ENCODE measurements around the gene DCP1B. TPM values are rescaled to one million over a fixed set of nuclear protein-coding genes. Genes with fewer than 3 reads are reported as not detected.

Gene DCP1B
- total and polyA plus RNA-seq, 2 donors: 9.4 to 10.1 TPM

DNA sequence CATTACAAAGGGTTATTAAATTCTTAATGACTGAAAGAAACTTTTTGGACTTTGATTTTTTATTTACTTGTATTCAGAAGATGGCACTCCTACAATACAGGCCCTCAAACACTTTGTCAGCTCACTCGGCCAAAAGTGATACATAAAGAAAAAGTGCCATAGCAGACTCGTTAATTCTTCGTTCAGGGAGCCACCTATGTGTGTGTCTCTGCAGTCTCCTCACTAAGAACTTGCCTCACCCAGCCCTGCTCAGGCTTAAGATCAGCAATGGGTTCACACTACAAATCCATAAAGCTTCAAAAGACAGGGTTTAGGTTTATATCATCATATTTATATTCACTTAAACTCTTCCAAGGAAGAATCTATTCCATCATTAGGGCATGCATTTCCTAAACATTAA is 11.5 kb downstream of the DCP1B start:
- no peaks in the 10 kb centered on the region for H3K27me3 ChIP-seq (ENCODE audit: control insufficient read depth in 2 of 2, insufficient read depth in 1 of 2, low read length in 1 of 2)
- H3K9me3 ChIP-seq (ENCODE audit: control insufficient read depth in 2 of 2, insufficient read depth in 1 of 2, low read length in 1 of 2): no peaks in the 10 kb centered on the region
- H3K27ac ChIP-seq (ENCODE audit: low read depth in 1 of 2, low read length in 1 of 2): no peak overlapping the region
- H3K4me1 ChIP-seq (ENCODE audit: control insufficient read depth in 2 of 2, insufficient read depth in 2 of 2, low read length in 2 of 2): no peaks in the 10 kb centered on the region
- no peak overlapping the region for H3K4me3 ChIP-seq (ENCODE audit: low read length in 2 of 2)
- no peak for DNase-seq (ENCODE audit: low read depth in 6 of 9, low spot score in 9 of 9)
- H3K36me3 ChIP-seq (ENCODE audit: control insufficient read depth in 2 of 2, insufficient read depth in 2 of 2, low read length in 1 of 2): peaks cover 11 to 19% of the 10 kb centered on the region in 2 donors
- WGBS: 100% methylated on average over 3 of the region's 3 CpGs

DNA sequence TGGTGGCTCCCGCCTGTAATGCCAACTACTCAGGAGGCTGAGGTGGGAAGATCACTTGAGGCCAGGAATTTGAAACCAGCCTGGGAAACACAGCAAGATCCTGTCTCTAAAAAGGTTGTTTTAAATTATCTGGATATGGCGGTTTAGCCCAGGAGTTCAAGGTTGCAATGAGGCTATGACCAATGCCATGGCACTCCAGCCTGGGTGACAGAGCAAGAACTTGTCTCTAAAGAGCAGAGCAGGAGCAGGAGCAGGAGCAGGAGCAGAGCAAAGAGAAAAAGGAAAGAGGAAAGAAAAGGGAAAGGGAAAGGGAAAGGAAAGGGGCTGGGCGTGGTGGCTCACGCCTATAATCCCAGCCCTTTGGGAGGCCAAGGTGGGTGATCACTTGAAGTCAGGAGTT is 15.1 kb downstream of the DCP1B start:
- DNase-seq (ENCODE audit: low read depth in 6 of 9, low spot score in 9 of 9): no peak
- Histone ChIP-seq H3K9me3 (ENCODE audit: control insufficient read depth in 2 of 2, insufficient read depth in 1 of 2, low read length in 1 of 2) (peaks cover 0 to 10% of the 10 kb centered on the region in 2 donors), H3K27ac (ENCODE audit: low read depth in 1 of 2, low read length in 1 of 2) (no peak overlapping the region), H3K36me3 (ENCODE audit: control insufficient read depth in 2 of 2, insufficient read depth in 2 of 2, low read length in 1 of 2) (peaks cover 15 to 19% of the 10 kb centered on the region in 2 donors), H3K4me1 (ENCODE audit: control insufficient read depth in 2 of 2, insufficient read depth in 2 of 2, low read length in 2 of 2) (no peaks in the 10 kb centered on the region), H3K4me3 (ENCODE audit: low read length in 2 of 2) (no peak overlapping the region), H3K27me3 (ENCODE audit: control insufficient read depth in 2 of 2, insufficient read depth in 1 of 2, low read length in 1 of 2) (no peaks in the 10 kb centered on the region)
- 98% methylated on average over 4 of the region's 4 CpGs for WGBS

DNA sequence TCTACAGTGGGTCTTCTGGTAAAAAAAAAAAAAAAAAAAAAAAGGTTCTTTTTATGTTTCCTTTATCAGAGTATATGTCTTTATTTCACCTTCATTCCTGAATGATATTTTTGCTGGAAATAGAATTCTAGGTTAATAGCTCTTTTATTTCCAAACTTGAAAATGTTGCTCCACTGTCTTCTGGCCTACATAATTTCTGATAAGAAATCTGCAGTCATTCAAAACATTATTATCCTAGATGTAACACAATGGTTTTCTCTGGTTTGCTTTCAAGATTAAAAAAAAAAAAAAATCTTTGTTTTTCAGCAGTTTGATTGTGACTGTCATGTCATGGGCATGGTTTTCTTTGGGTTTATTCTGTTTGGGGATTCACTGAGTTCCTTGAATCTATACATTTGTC is 19.5 kb downstream of the DCP1B start:
- H3K4me3 ChIP-seq (ENCODE audit: low read length in 2 of 2): no peak overlapping the region
- H3K27me3 ChIP-seq (ENCODE audit: control insufficient read depth in 2 of 2, insufficient read depth in 1 of 2, low read length in 1 of 2): no peaks in the 10 kb centered on the region
- H3K36me3 ChIP-seq (ENCODE audit: control insufficient read depth in 2 of 2, insufficient read depth in 2 of 2, low read length in 1 of 2): peaks cover 13 to 14% of the 10 kb centered on the region in 2 donors
- no peaks in the 10 kb centered on the region for H3K4me1 ChIP-seq (ENCODE audit: control insufficient read depth in 2 of 2, insufficient read depth in 2 of 2, low read length in 2 of 2)
- peaks cover 0 to 10% of the 10 kb centered on the region in 2 donors for H3K9me3 ChIP-seq (ENCODE audit: control insufficient read depth in 2 of 2, insufficient read depth in 1 of 2, low read length in 1 of 2)
- no peak for DNase-seq (ENCODE audit: low read depth in 6 of 9, low spot score in 9 of 9)
- no peak overlapping the region for H3K27ac ChIP-seq (ENCODE audit: low read depth in 1 of 2, low read length in 1 of 2)

DNA sequence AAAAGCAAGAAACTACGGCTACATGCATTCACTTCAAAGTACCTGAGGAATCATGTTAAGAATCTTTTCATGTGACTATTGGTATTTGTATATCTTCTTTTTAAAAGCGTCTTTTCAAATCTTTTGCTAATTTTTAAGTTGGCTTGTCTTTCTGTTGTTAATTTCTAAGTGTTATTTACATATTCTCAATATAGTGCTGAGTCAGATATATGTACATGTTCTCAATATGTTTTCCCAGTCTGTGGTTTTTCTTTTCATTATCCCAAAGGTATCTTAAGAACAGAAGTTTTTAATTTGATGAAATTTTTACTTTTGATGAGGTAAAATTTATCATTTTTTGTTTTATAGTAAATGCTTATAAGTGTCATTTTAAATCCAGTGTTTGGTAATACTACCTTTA is 24.0 kb downstream of the DCP1B start:
- DNase-seq (ENCODE audit: low read depth in 6 of 9, low spot score in 9 of 9): no peak
- Histone ChIP-seq H3K36me3 (ENCODE audit: control insufficient read depth in 2 of 2, insufficient read depth in 2 of 2, low read length in 1 of 2) (no peaks in the 10 kb centered on the region), H3K4me1 (ENCODE audit: control insufficient read depth in 2 of 2, insufficient read depth in 2 of 2, low read length in 2 of 2) (no peaks in the 10 kb centered on the region), H3K27me3 (ENCODE audit: control insufficient read depth in 2 of 2, insufficient read depth in 1 of 2, low read length in 1 of 2) (no peaks in the 10 kb centered on the region), H3K4me3 (ENCODE audit: low read length in 2 of 2) (no peak overlapping the region), H3K27ac (ENCODE audit: low read depth in 1 of 2, low read length in 1 of 2) (no peak overlapping the region), H3K9me3 (ENCODE audit: control insufficient read depth in 2 of 2, insufficient read depth in 1 of 2, low read length in 1 of 2) (no peaks in the 10 kb centered on the region)
- over 99% methylated on average over 2 of the region's 2 CpGs for WGBS

DNA sequence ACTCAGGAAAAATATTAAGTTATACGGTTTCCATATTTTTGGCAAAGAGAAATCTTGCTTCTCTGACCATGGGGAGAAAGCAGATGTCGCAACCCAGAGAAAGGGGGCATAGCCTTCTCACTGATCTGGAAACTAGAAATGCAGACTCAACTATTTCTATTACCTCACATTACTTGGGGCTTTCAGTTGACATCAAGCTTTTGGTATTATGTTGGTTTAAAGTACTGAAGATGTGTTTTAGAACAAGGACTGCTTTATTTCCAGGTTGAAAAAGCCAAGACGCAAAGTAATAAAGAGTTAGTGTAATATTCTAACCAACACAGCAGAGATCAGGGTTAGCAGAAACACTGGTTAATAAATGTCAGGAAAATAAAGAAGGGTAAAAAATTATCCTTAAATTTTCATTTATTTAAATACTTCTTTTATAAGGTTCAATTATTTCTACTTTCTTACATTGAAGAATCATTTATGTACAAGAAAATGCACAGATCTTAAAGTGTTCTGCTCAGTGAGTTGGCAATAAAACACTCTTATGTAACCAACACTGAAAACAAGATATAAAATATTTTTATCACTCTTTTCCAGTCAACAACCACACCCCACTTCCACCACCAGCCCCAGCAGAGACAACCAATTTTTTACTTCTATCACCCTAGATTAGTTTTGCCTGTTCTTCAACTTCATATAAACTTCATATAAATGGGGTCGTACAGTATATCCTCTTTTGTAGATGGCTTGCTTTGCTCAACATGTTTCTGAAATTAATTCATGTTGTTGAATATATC is 26.0 kb downstream of the DCP1B start:
- no peaks in the 10 kb centered on the region for H3K27me3 ChIP-seq (ENCODE audit: control insufficient read depth in 2 of 2, insufficient read depth in 1 of 2, low read length in 1 of 2)
- WGBS: 97% methylated on average over 4 of the region's 4 CpGs
- DNase-seq (ENCODE audit: low read depth in 6 of 9, low spot score in 9 of 9): no peak
- H3K4me1 ChIP-seq (ENCODE audit: control insufficient read depth in 2 of 2, insufficient read depth in 2 of 2, low read length in 2 of 2): no peaks in the 10 kb centered on the region
- no peak overlapping the region for H3K27ac ChIP-seq (ENCODE audit: low read depth in 1 of 2, low read length in 1 of 2)
- no peak overlapping the region for H3K4me3 ChIP-seq (ENCODE audit: low read length in 2 of 2)
- no peaks in the 10 kb centered on the region for H3K36me3 ChIP-seq (ENCODE audit: control insufficient read depth in 2 of 2, insufficient read depth in 2 of 2, low read length in 1 of 2)
- no peaks in the 10 kb centered on the region for H3K9me3 ChIP-seq (ENCODE audit: control insufficient read depth in 2 of 2, insufficient read depth in 1 of 2, low read length in 1 of 2)

DNA sequence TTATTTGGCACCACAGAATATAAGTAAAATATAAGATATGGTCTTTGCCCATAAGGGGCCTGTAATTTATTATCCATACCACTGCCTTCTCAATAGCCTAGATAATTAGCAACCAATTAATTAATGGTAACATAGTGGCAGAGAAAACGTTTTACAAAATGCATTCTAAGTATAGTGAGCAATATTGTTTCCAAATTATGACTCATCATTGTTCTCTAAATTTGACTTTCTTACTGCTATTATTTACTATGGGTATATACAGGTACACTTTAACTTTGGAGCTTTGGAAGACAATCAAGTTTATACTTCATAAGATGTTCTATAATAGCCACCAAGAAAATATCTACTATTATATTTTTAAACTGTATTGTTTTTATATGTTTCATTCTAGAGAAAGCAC is 26.7 kb downstream of the DCP1B start:
- H3K36me3 ChIP-seq (ENCODE audit: control insufficient read depth in 2 of 2, insufficient read depth in 2 of 2, low read length in 1 of 2): no peaks in the 10 kb centered on the region
- H3K4me3 ChIP-seq (ENCODE audit: low read length in 2 of 2): no peak overlapping the region
- WGBS: 87% methylated on average over 1 of the region's 1 CpG
- H3K9me3 ChIP-seq (ENCODE audit: control insufficient read depth in 2 of 2, insufficient read depth in 1 of 2, low read length in 1 of 2): no peaks in the 10 kb centered on the region
- DNase-seq (ENCODE audit: low read depth in 6 of 9, low spot score in 9 of 9): no peak
- H3K4me1 ChIP-seq (ENCODE audit: control insufficient read depth in 2 of 2, insufficient read depth in 2 of 2, low read length in 2 of 2): no peaks in the 10 kb centered on the region
- H3K27me3 ChIP-seq (ENCODE audit: control insufficient read depth in 2 of 2, insufficient read depth in 1 of 2, low read length in 1 of 2): no peaks in the 10 kb centered on the region
- no peak overlapping the region for H3K27ac ChIP-seq (ENCODE audit: low read depth in 1 of 2, low read length in 1 of 2)

DNA sequence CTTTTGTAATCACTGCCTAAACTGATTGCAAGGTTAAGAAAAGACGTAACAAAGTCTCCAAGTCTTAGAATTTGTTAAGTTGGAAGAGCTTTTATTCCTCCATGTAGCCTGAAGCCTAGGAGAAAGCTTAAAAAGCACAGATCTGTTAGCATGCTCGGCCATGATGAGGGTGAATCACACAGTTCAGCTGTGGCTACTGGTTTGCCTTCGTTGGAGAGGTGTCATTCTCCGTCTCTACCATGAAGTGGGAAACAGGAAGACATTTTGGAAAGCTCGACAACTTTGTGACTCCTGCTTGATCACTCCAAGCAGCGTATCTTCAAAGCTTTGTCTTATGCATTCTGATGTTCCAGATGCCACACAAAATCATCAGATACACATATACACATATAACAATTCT is 27.1 kb downstream of the DCP1B start:
- H3K4me3 ChIP-seq (ENCODE audit: low read length in 2 of 2): no peak overlapping the region
- no peaks in the 10 kb centered on the region for H3K4me1 ChIP-seq (ENCODE audit: control insufficient read depth in 2 of 2, insufficient read depth in 2 of 2, low read length in 2 of 2)
- no peak overlapping the region for H3K27ac ChIP-seq (ENCODE audit: low read depth in 1 of 2, low read length in 1 of 2)
- DNase-seq (ENCODE audit: low read depth in 6 of 9, low spot score in 9 of 9): no peak
- 97% methylated on average over 6 of the region's 6 CpGs for WGBS
- H3K27me3 ChIP-seq (ENCODE audit: control insufficient read depth in 2 of 2, insufficient read depth in 1 of 2, low read length in 1 of 2): no peaks in the 10 kb centered on the region
- no peaks in the 10 kb centered on the region for H3K36me3 ChIP-seq (ENCODE audit: control insufficient read depth in 2 of 2, insufficient read depth in 2 of 2, low read length in 1 of 2)
- no peaks in the 10 kb centered on the region for H3K9me3 ChIP-seq (ENCODE audit: control insufficient read depth in 2 of 2, insufficient read depth in 1 of 2, low read length in 1 of 2)

DNA sequence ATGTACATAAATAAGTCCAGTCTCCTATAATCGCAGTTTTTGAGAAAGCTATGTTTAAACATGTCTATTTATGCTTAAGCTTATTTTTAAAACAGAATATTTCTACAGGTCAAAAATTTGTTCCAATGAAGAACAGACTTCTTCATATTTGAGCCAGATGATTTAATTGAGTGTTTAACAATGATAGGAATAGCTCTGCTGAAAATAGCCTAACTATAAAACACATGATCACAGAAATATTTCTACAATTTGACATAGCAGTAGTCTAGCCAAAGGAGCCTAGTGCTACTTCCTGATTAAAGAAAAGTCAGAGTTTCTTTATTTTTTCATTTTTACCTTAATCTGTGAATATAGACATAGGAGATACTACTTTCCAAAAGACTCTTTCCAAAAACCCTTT is 29.4 kb downstream of the DCP1B start:
- 96% methylated on average over 1 of the region's 1 CpG for WGBS
- H3K9me3 ChIP-seq (ENCODE audit: control insufficient read depth in 2 of 2, insufficient read depth in 1 of 2, low read length in 1 of 2): no peaks in the 10 kb centered on the region
- no peak overlapping the region for H3K27ac ChIP-seq (ENCODE audit: low read depth in 1 of 2, low read length in 1 of 2)
- DNase-seq (ENCODE audit: low read depth in 6 of 9, low spot score in 9 of 9): no peak
- no peaks in the 10 kb centered on the region for H3K4me1 ChIP-seq (ENCODE audit: control insufficient read depth in 2 of 2, insufficient read depth in 2 of 2, low read length in 2 of 2)
- no peak overlapping the region for H3K4me3 ChIP-seq (ENCODE audit: low read length in 2 of 2)
- no peaks in the 10 kb centered on the region for H3K27me3 ChIP-seq (ENCODE audit: control insufficient read depth in 2 of 2, insufficient read depth in 1 of 2, low read length in 1 of 2)
- H3K36me3 ChIP-seq (ENCODE audit: control insufficient read depth in 2 of 2, insufficient read depth in 2 of 2, low read length in 1 of 2): no peaks in the 10 kb centered on the region

DNA sequence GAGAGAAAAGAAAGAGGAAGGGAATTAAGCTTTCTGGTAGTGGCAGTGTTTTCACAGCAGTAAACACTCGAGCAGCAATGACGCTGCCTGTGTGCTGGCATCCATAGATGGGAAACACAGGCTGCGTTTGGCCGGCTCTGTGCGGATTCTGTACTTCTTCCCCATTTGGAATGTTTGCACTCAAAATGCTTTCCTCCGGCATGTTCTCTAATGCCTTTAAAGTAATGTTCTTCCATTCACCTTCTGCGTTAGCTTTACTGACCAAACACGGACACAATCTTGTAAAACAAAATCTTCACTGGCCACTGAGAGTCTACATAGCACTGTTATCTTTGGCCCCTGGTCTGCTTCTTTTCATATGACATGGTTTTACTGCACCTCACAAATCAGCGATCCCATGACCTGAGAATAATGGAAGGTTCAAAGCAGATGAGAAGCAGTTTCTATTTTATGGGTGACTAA is 31.4 kb downstream of the DCP1B start:
- Histone ChIP-seq H3K4me3 (ENCODE audit: low read length in 2 of 2) (no peak overlapping the region), H3K27me3 (ENCODE audit: control insufficient read depth in 2 of 2, insufficient read depth in 1 of 2, low read length in 1 of 2) (no peaks in the 10 kb centered on the region), H3K9me3 (ENCODE audit: control insufficient read depth in 2 of 2, insufficient read depth in 1 of 2, low read length in 1 of 2) (no peaks in the 10 kb centered on the region), H3K4me1 (ENCODE audit: control insufficient read depth in 2 of 2, insufficient read depth in 2 of 2, low read length in 2 of 2) (no peaks in the 10 kb centered on the region), H3K36me3 (ENCODE audit: control insufficient read depth in 2 of 2, insufficient read depth in 2 of 2, low read length in 1 of 2) (no peaks in the 10 kb centered on the region), H3K27ac (ENCODE audit: low read depth in 1 of 2, low read length in 1 of 2) (no peak overlapping the region)
- WGBS: 97% methylated on average over 9 of the region's 9 CpGs
- DNase-seq (ENCODE audit: low read depth in 6 of 9, low spot score in 9 of 9): no peak

Measured in thymus (tissue), 11 donors.